PC-9 (cell line): ENCODE measurements around the gene CDK6. TPM values are rescaled to one million over a fixed set of nuclear protein-coding genes. Genes with fewer than 3 reads are reported as not detected.
A peak's percentile ranks its signal among the peaks of the same experiment; 100 is the strongest.

Source experiments
- BruUV-seq: library from RNA; stranded (reverse); fragments of 400-500 nt; replicated peaks from 2 replicates; lab custom pipeline; 2021; lab: Mats Ljungman, UMichigan
- CTCF ChIA-PET: fragments of 300-600 bp; sonication (Branson Sonifier 250); formaldehyde crosslinking; loops from one replicate; lab custom pipeline; 2022; ENCODE audit warnings: antibody characterized with exemption; lab: Charles Lee
- POLR2A ChIA-PET: fragments of 300-600 bp; sonication (Branson Sonifier 250); formaldehyde crosslinking; loops from one replicate; lab custom pipeline; 2022; ENCODE audit warnings: antibody characterized with exemption; ENCODE audit not compliant: unreplicated experiment; lab: Charles Lee
- DNase-seq, 2 experiments: peaks; one replicate each; pipeline versions ENCODE4 v3.0.0 to v3.0.0-alpha.2; 2015 to 2022; ENCODE audit warnings: mixed read lengths in 1 of 2
- H2AFZ ChIP-seq: fragments of 200-600 bp; sonication (generic); 2 replicates; pipeline ENCODE4 v1.8.1; 2017; ENCODE audit warnings: antibody characterized with exemption
- H3F3A ChIP-seq: fragments of 200-600 bp; sonication (generic); 2 replicates; pipeline ENCODE4 v1.8.1; 2017; ENCODE audit warnings: antibody characterized with exemption, mild to moderate bottlenecking, low read depth; ENCODE audit not compliant: insufficient read depth
- H3K27ac ChIP-seq: fragments of 200-600 bp; sonication (generic); 2 replicates; pipeline ENCODE4 v1.6.1; 2016; ENCODE audit warnings: mixed run types
- H3K27me3 ChIP-seq: fragments of 200-600 bp; sonication (generic); 2 replicates; pipeline ENCODE4 v1.6.1; 2016; ENCODE audit warnings: low read depth, mixed run types; ENCODE audit not compliant: insufficient read depth
- H3K36me3 ChIP-seq: fragments of 200-600 bp; sonication (generic); 2 replicates; pipeline ENCODE4 v1.6.1; 2016; ENCODE audit warnings: low read depth, mixed run types
- H3K4me1 ChIP-seq: fragments of 200-600 bp; sonication (generic); replicated peaks from 2 replicates; pipeline ENCODE4 v1.6.1; 2016; ENCODE audit warnings: mixed run types; ENCODE audit not compliant: insufficient read depth
- H3K4me2 ChIP-seq: fragments of 200-600 bp; sonication (generic); 2 replicates; pipeline ENCODE4 v1.6.1; 2017; ENCODE audit warnings: mixed run types
- H3K4me3 ChIP-seq: fragments of 200-600 bp; sonication (generic); 2 replicates; pipeline ENCODE4 v1.6.1; 2016; ENCODE audit warnings: mixed run types
- H3K79me2 ChIP-seq: fragments of 200-600 bp; sonication (generic); 2 replicates; pipeline ENCODE4 v1.6.1; 2017; ENCODE audit warnings: low read depth, mixed run types
- H3K9me2 ChIP-seq: fragments of 200-600 bp; sonication (generic); 2 replicates; pipeline ENCODE4 v1.8.1; 2017; ENCODE audit warnings: mild to moderate bottlenecking; ENCODE audit not compliant: insufficient read depth
- H3K9me3 ChIP-seq: fragments of 200-600 bp; sonication (generic); 2 replicates; pipeline ENCODE4 v1.8.1; 2016; ENCODE audit warnings: low read depth; ENCODE audit not compliant: insufficient read depth
- H4K20me1 ChIP-seq: fragments of 200-600 bp; sonication (generic); 2 replicates; pipeline ENCODE4 v1.8.1; 2017; ENCODE audit not compliant: insufficient read depth
- CTCF ChIP-seq: fragments of 200-600 bp; sonication (generic); conservative IDR thresholded peaks from 2 replicates; pipeline ENCODE4 v1.6.1; 2017; ENCODE audit warnings: mixed run types, antibody characterized with exemption, mild to moderate bottlenecking, moderate library complexity
- EZH2 ChIP-seq: fragments of 200-600 bp; sonication (generic); IDR thresholded peaks from 2 replicates; pipeline ENCODE4 v1.8.0; 2017; ENCODE audit warnings: antibody characterized with exemption, low read depth
- intact Hi-C: fragments of 100-400 bp; cut with micrococcal nuclease; formaldehyde crosslinking; loops from one replicate; pipeline ENCODE4 v1.10.0; 2022; ENCODE audit not compliant: unreplicated experiment
- total RNA-seq: library from RNA; stranded (reverse); gene quantifications from 2 replicates; pipeline ENCODE4 v1.2.3, GENCODE V29; 2021

Gene CDK6
- total RNA-seq, 1 experiment from 2014 or later = 49.5 TPM

GRCh38 chr7:92633211-92633906 lies 203.0 kb downstream of the CDK6 start:
- no peaks in the 10 kb centered on the region for H3K9me2 ChIP-seq
- peak; percentile 43 to 90 for DNase-seq
- no peak overlapping the region; the same call in 1 of the 2 replicates for H3K4me3 ChIP-seq
- H4K20me1 ChIP-seq = no peaks in the 10 kb centered on the region; the same call in 1 of the 2 replicates
- H3K4me1 ChIP-seq = peaks cover 41% of the 10 kb centered on the region
- no peak overlapping the region for H2AFZ ChIP-seq
- H3K27ac ChIP-seq = peak overlapping the region; percentile 60
- peaks cover 14% of the 10 kb centered on the region for H3K79me2 ChIP-seq
- BruUV-seq = no TSS peak
- intact Hi-C loops = loop anchor here (1.0 kb wide), 1 partner anchor 202 kb away; no protein-coding TSS in a partner anchor
- POLR2A ChIA-PET = interaction anchor here (0.5 to 0.7 kb wide), 4 partner anchors 133 to 599 kb away, joined by 3 to 4 read pairs (median 4); partner anchors contain the start of gene VPS50
- 0 out of 2 replicates have a peak, but pooled peaks cover 4% of the 10 kb centered on the region for H3K36me3 ChIP-seq
- CTCF ChIA-PET = interaction anchor here (0.6 kb wide), 1 partner anchor 22 kb away, joined by 7 read pairs; no protein-coding TSS in a partner anchor
- no peaks in the 10 kb centered on the region; the same call in 1 of the 2 replicates for H3K9me3 ChIP-seq
- H3K27me3 ChIP-seq = no peaks in the 10 kb centered on the region
- H3K4me2 ChIP-seq = peak overlapping the region; percentile 59
- H3F3A ChIP-seq = peaks cover 28% of the 10 kb centered on the region
- no peak for TF ChIP-seq CTCF

GRCh38 chr7:92632791-92633190 lies 203.6 kb downstream of the CDK6 start:
- Histone ChIP-seq H3K9me2 (no peaks in the 10 kb centered on the region), H3K4me2 (peak overlapping the region; percentile 59), H3K9me3 (no peaks in the 10 kb centered on the region; the same call in none of the 2 replicates), H3K79me2 (peaks cover 12% of the 10 kb centered on the region), H3K4me1 (peaks cover 41% of the 10 kb centered on the region), H2AFZ (no peak overlapping the region), H3K36me3 (0 out of 2 replicates have a peak, but pooled peaks cover 6% of the 10 kb centered on the region), H3K27me3 (no peaks in the 10 kb centered on the region), H3F3A (peaks cover 28% of the 10 kb centered on the region), H4K20me1 (no peaks in the 10 kb centered on the region; the same call in 1 of the 2 replicates), H3K4me3 (no peak overlapping the region), H3K27ac (peak overlapping the region; percentile 60; the same call in 1 of the 2 replicates)
- intact Hi-C loops = loop anchor here (1.0 kb wide), 1 partner anchor 203 kb away; no protein-coding TSS in a partner anchor
- TF ChIP-seq EZH2 (no peak), CTCF (no peak)
- ChIA-PET CTCF (interaction anchor here (0.6 kb wide), 1 partner anchor 23 kb away, joined by 7 read pairs; no protein-coding TSS in a partner anchor), POLR2A (interaction anchor here (0.5 kb wide), 1 partner anchor 134 kb away, joined by 4 read pairs; no protein-coding TSS in a partner anchor)
- no peak for DNase-seq
- BruUV-seq = no TSS peak

GRCh38 chr7:92631850-92632487 lies 204.4 kb downstream of the CDK6 start:
- Histone ChIP-seq H4K20me1 (no peaks in the 10 kb centered on the region; the same call in 1 of the 2 replicates), H3K79me2 (peaks cover 12% of the 10 kb centered on the region), H3K9me2 (no peaks in the 10 kb centered on the region), H3K27me3 (no peaks in the 10 kb centered on the region), H3K4me3 (no peak overlapping the region), H3K4me1 (peaks cover 41% of the 10 kb centered on the region), H3F3A (peaks cover 28% of the 10 kb centered on the region), H3K36me3 (0 out of 2 replicates have a peak, but pooled peaks cover 6% of the 10 kb centered on the region), H2AFZ (no peak overlapping the region), H3K27ac (no peak overlapping the region), H3K9me3 (no peaks in the 10 kb centered on the region; the same call in none of the 2 replicates), H3K4me2 (no peak overlapping the region)
- no TSS peak for BruUV-seq
- intact Hi-C loops = no loop called here
- POLR2A ChIA-PET = no interaction called here
- DNase-seq = no peak
- no peak for TF ChIP-seq CTCF
- TF ChIP-seq EZH2 = no peak
- CTCF ChIA-PET = no interaction called here
